GM18507 (cell line): ENCODE measurements around the gene SLC35A3.
"Not testable (repeated sequence)": the region's sequence is repeated elsewhere in the genome, so short reads cannot be mapped to it uniquely, and the experiment has no call there.

Source experiments
- DNase-seq: peaks from one replicate; pipeline ENCODE4 v3.0.0; 2011; ENCODE audit warnings: low read depth; ENCODE audit not compliant: insufficient read length; ENCODE audit errors: extremely low spot score
- FAIRE-seq: peaks from 2 replicates; lab custom pipeline; 2011; peaks lifted over from hg19 to GRCh38; lab: Jason Lieb, UNC

The SLC35A3 gene

DNA sequence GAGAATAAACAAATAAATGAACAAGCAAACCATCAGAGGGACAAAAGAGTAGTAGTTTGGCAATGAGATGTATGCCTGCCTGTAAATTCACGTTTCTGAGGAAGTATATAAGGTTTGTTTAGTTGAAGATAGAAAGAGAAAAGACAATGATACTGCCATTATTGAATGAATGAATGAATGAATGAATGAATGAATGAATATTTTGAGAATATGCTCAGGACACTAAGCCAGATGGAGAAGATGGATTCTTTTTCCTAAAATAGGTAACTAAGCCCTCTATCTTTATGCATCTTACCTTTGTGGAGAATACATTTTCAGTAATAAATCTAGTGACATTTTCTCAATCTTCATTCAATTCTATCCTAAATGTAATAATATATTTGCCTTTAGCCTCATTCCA, 49.4 kb downstream of the SLC35A3 start:
- no peak for FAIRE-seq

DNA sequence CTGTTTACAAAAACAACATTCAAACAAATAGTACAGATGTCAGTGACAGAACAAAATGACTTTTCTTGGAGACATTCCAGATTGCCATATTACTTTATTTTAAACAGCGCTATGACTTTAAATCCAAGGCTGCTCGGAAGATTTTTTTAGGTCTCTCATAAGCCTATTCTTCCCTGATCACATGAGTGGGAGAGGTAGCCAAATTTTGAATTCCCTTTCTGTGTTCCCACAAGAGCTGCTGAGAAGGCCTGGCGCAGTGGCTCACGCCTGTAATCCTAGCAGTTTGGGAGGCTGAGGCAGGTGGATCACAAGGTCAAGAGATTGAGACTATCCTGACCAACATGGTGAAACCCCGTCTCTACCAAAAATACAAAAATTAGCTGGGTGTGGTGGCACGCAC, 53.7 kb downstream of the SLC35A3 start:
- no peak for FAIRE-seq
- DNase-seq: no peak

More for the DNA sequence above, 49.4 kb downstream of the SLC35A3 start:
- no peak for DNase-seq

DNA sequence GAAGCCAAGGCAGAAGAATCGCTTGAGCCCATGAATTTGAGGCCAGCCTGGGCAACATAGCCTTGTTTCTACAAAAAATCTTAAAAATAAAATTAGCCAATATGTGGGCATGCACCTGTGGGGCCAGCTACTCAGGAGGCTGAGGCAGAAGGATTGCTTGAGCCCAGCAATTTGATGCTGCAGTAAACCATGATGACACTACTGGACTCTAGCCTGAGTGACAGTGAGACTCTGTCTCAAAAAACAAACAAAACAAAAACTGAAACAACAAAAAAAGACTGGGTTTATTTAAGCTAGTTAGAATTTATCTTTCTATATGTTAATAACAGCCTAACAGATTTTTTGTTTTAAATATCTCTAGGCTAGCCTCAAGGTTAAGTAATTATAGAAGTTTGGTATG, 57.4 kb downstream of the SLC35A3 start:
- FAIRE-seq (no peak), DNase-seq (no peak)

GRCh38 chr1:100028765-100029164, 59.0 kb downstream of the SLC35A3 start:
- DNase-seq (no peak), FAIRE-seq (no peak)

- FAIRE-seq (peak; percentile 81), DNase-seq (no peak)
These were observed 64.7 kb downstream of the SLC35A3 start for GRCh38 chr1:100034470-100034869.

- DNase-seq (no peak), FAIRE-seq (no peak)
These were observed 65.4 kb downstream of the SLC35A3 start for GRCh38 chr1:100035214-100035613.

GRCh38 chr1:100036718-100037655, 67.2 kb downstream of the SLC35A3 start:
- FAIRE-seq (peak; percentile 79), DNase-seq (no peak)

DNA sequence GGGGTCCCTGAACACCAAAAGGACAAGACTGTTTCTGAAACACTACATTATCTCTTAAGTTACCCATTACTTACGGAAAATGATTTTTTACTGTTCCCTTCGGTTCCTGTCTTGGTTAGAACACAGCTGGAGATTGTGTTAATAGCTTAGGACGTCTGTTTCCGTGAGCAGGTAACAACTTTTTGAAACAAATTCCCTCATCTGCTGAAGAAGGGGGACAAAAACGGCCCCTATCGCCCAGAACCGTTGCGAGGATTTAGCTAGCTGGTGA, 67.8 kb downstream of the SLC35A3 start:
- no peak for DNase-seq
- FAIRE-seq: no peak

GRCh38 chr1:100037927-100038659, 68.3 kb downstream of the SLC35A3 start:
- DNase-seq (peak; percentile 73), FAIRE-seq (peak; percentile 86)

DNA sequence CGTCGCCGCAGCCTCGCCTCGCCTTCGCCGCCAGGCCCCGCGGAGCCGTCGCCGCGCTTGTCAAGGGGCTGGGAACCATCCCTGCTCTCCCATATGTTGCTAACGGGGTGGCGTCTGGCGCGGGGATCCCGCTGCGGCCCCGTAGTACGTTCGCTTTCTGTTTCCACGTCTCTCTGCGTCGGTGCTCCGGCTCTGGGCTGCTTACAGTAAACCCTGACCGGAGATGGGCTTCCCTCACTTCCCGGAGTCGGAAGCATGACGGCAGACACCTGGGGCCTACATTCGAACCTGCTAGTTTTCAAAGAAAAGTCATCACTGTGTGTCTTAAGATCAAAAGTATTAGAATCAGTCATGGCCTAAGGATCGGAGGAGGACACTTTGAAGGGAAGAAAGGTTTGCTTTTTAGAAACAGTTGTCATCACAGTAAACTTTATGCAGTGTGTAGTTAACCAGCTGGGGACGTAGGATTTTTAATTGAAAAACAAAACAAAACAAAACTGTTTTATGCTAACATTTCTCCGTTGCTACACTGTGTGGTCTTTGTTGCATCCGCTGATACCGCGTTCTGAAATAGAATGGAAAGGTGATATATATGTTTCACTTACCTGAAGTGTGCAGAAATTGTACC, 69.0 kb downstream of the SLC35A3 start:
- DNase-seq: no peak

GRCh38 chr1:100039591-100039990, 69.8 kb downstream of the SLC35A3 start:
- FAIRE-seq: peak; percentile 36
- DNase-seq: no peak

More for the DNA sequence above, 69.0 kb downstream of the SLC35A3 start:
- FAIRE-seq: peak; percentile 88

GRCh38 chr1:100045206-100045605, 75.4 kb downstream of the SLC35A3 start:
- FAIRE-seq: peak; percentile 15
- DNase-seq: no peak

GRCh38 chr1:100047235-100047708, 77.5 kb downstream of the SLC35A3 start:
- DNase-seq, FAIRE-seq: not testable (repeated sequence)

GRCh38 chr1:100050139-100050538, 80.3 kb downstream of the SLC35A3 start:
- no peak for FAIRE-seq
- no peak for DNase-seq

GRCh38 chr1:100051401-100051800, 81.6 kb downstream of the SLC35A3 start:
- DNase-seq (no peak), FAIRE-seq (no peak)

DNA sequence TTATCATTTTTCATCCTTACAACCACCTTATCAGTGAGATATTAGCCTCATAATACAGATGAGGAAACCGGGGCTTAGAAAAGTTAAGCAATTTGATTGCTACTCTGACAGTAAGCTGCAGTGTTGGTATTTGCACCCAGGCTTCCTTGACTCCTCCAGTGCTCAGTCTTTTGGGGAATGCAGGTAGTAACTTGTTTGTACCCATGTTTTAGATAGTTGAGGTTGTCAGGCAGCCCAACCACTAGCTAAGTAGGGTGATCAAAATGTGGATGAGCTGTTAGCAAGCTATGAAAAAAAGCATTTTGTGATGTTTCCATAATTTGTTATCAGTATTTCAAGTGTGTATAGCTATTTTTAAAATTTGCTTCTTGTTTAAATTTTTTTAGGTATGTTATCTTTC, 82.1 kb downstream of the SLC35A3 start:
- DNase-seq (no peak), FAIRE-seq (no peak)

DNA sequence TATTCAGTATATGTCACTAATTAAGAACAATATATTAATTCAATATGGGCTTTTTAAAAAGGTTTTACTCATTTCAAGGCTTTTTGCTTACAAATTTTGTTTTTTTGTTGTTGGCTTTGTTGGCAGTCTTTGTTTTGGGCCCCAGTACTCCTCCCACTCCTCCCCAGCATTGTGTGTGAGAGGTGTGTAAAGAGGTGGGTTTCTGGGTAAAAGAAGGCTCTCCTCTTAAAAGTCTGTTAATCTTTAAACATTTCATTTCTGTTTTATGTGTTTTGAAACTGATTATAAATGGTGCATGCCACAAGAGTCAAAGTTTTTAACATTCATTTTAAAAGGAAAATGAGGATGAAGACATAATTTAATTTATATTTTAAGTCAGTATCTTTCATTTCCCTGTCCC, 83.3 kb downstream of the SLC35A3 start:
- DNase-seq (no peak), FAIRE-seq (peak; percentile 61)

- no peak for DNase-seq
- FAIRE-seq: peak; percentile 9
These were observed 83.9 kb downstream of the SLC35A3 start for GRCh38 chr1:100053727-100054126.

GRCh38 chr1:100061681-100062080, 91.9 kb downstream of the SLC35A3 start:
- DNase-seq: no peak
- peak; percentile 50 for FAIRE-seq
